Activated CD4-positive, alpha-beta T cell treated with anti-CD3 and anti-CD28 coated beads, Interleukin-2, amount 10 ng/mL, durations not matched to agents 7 days and 5 days (primary cell): Measurements from ENCODE around the gene PROC. TPM values are rescaled to one million over a fixed set of nuclear protein-coding genes. Genes with fewer than 3 reads are reported as not detected.

Experiments used
- CTCF ChIA-PET: fragments of 350-600 bp; sonication (Branson Sonifier 250); formaldehyde crosslinking; loops from one replicate; lab custom pipeline; 2021; ENCODE audit warnings: antibody characterized with exemption; lab: Charles Lee
- POLR2A ChIA-PET: fragments of 350-600 bp; sonication (Branson Sonifier 250); formaldehyde crosslinking; loops from one replicate; lab custom pipeline; 2021; ENCODE audit warnings: antibody characterized with exemption; lab: Charles Lee
- DNase-seq: peaks from one replicate; pipeline ENCODE4 v3.0.0-alpha.2; 2020
- H3K27ac Mint-ChIP-seq: one replicate; pipeline ENCODE4 v1.8.0; 2021; ENCODE audit warnings: mild to moderate bottlenecking, moderate library complexity, mixed read lengths
- H3K27me3 Mint-ChIP-seq: one replicate; pipeline ENCODE4 v1.8.0; 2021; ENCODE audit warnings: mixed read lengths
- H3K36me3 Mint-ChIP-seq: one replicate; pipeline ENCODE4 v1.8.0; 2021; ENCODE audit warnings: low read depth, mixed read lengths
- H3K4me1 Mint-ChIP-seq: one replicate; pipeline ENCODE4 v1.8.0; 2021; ENCODE audit warnings: mixed read lengths
- H3K4me3 Mint-ChIP-seq: one replicate; pipeline ENCODE4 v1.8.0; 2021; ENCODE audit warnings: mild to moderate bottlenecking, moderate library complexity, mixed read lengths
- H3K9me3 Mint-ChIP-seq: one replicate; pipeline ENCODE4 v1.8.0; 2021; ENCODE audit warnings: mixed read lengths
- total RNA-seq, 2 experiments: library from RNA; stranded (reverse); gene quantifications; one replicate each; pipeline ENCODE4 v1.2.3, GENCODE V29; 2021

PROC gene
- not detected for total RNA-seq

DNA sequence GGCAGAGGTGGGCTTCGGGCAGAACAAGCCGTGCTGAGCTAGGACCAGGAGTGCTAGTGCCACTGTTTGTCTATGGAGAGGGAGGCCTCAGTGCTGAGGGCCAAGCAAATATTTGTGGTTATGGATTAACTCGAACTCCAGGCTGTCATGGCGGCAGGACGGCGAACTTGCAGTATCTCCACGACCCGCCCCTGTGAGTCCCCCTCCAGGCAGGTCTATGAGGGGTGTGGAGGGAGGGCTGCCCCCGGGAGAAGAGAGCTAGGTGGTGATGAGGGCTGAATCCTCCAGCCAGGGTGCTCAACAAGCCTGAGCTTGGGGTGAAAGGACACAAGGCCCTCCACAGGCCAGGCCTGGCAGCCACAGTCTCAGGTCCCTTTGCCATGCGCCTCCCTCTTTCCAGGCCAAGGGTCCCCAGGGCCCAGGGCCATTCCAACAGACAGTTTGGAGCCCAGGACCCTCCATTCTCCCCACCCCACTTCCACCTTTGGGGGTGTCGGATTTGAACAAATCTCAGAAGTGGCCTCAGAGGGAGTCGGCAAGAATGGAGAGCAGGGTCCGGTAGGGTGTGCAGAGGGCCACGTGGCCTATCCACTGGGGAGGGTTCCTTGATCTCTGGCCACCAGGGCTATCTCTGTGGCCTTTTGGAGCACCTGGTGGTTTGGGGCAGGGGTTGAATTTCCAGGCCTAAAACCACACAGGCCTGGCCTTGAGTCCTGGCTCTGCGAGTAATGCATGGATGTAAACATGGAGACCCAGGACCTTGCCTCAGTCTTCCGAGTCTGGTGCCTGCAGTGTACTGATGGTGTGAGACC, at the start of gene PROC:
TSS of gene PROC (plus strand) at position 128 of the 812 bp plus-strand sequence. CDS start 1,516 bp downstream, outside the sequence.
- Mint-ChIP-seq H3K27me3 (peaks cover 40% of the 10 kb centered on the region), H3K4me3 (no peak within 1 kb of the TSS), H3K4me1 (peaks cover 26% of the 10 kb centered on the region), H3K9me3 (no peaks in the 10 kb centered on the region), H3K27ac (no peak within 1 kb of the TSS), H3K36me3 (no peaks in the 10 kb centered on the region)
- ChIA-PET POLR2A (no interaction called here), CTCF (no interaction called here)
- DNase-seq: no peak

DNA sequence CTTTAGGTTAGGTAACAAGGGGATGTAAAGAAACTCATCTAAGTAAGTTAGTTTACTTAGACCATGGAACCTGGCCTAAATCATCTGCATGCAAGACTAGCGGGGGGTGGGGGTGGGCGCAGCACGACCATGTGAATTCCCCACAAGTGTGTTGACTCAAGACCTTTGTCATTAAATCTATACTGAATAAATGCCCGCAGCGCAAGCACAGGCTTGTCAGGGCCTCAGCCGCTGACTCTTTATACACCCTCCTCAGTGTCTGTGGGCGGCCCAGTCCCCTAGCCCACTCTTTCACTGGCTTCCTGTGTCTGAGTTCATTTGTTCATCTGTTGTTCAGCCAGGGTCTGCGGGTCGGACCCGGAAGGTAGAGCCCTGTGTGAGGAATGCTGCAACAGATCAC, 48.2 kb upstream of the PROC start:
- Mint-ChIP-seq H3K9me3 (peaks cover 40% of the 10 kb centered on the region), H3K4me3 (no peak overlapping the region), H3K36me3 (peaks cover 23% of the 10 kb centered on the region), H3K27ac (no peak overlapping the region), H3K4me1 (peaks cover 2% of the 10 kb centered on the region), H3K27me3 (no peaks in the 10 kb centered on the region)
- POLR2A ChIA-PET: no interaction called here
- CTCF ChIA-PET: interaction anchor here (0.9 kb wide), 1 partner anchor 76 kb away, joined by 3 read pairs; the partner anchor contains the start of gene ERCC3
- no peak for DNase-seq

DNA sequence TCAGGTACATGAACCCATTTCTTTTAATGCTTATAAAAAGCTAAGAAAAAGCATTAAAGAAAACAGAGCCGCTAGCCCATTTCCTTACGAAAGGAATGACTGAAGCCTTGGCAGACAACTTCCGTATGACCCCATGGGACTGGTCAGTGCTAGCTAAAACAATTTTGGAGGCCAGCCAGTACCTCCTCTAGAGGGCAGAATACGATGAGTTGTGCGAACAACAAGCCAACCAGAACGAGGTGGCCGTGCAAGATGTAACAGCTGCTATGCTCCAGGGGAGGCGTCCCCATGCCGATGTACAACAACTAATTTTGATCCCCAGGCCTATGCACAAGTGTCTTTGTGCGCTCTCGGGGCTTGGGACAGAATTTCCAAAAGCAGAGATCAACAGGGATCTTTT, 47.2 kb upstream of the PROC start:
- POLR2A ChIA-PET: no interaction called here
- CTCF ChIA-PET: interaction anchor here (0.9 kb wide), 1 partner anchor 77 kb away, joined by 3 read pairs; the partner anchor contains the start of gene ERCC3
- Mint-ChIP-seq H3K9me3 (peaks cover 45% of the 10 kb centered on the region), H3K4me3 (no peak overlapping the region), H3K4me1 (no peaks in the 10 kb centered on the region), H3K27ac (no peak overlapping the region), H3K27me3 (no peaks in the 10 kb centered on the region), H3K36me3 (peaks cover 28% of the 10 kb centered on the region)
- DNase-seq: no peak

DNA sequence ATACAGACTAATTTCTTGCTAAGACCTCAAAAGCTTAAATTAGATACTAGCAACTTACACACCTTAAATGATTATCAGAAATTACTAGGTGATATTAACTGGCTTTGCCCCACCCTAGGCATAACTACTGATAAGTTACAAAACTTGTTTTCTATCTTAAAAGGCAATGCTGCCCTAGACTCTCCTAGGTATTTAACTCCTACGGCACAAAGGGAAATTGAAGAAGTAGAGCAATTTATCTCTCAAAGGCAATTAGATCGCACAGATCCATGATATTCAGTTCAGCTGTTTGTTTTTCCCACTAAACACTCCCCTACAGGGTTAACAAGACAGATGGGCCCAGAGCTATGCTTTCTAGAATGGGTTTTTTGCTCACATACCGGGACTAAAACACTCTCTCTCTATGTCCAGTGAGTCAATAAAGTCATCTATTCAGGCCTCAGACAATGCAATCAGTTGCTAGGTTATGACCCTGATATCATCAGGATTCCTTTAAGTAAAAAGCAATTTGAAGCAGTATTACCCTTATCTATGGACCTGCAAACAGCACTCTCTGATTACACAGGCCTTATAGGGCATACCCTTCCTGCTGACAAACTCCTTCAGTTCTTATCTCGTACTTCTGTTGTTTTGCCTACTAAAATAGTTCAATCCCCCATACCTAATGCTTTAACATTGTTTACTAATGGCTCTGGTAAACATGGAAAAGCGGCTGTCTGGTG, 44.7 kb upstream of the PROC start:
- ChIA-PET POLR2A (no interaction called here), CTCF (interaction anchor here (1.4 kb wide), 1 partner anchor 62 kb away, joined by 4 read pairs; no protein-coding TSS in a partner anchor)
- Mint-ChIP-seq H3K4me3 (no peak overlapping the region), H3K36me3 (peaks cover 39% of the 10 kb centered on the region), H3K27me3 (no peaks in the 10 kb centered on the region), H3K27ac (no peak overlapping the region), H3K9me3 (peaks cover 50% of the 10 kb centered on the region), H3K4me1 (peaks cover 6% of the 10 kb centered on the region)
- DNase-seq: no peak

DNA sequence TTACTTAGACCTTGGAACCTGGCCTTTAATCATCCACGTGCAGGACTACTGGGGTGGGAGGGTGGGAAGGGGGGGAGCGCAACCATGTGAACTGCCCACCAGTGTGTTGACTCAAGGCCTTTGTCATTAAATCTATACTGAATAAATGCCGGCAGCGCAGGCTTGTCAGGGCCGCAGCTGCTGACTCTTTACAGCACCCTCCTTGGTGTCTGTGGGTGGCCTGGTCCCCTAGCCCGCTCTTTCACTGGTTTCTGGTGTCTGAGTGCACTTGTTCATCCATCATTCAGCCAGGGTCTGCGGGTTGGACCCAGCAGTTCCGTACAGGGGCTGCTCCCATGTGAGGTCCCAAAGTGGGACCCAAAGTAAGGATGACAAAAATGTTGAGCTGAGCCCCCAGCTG, 42.0 kb upstream of the PROC start:
- peaks cover 31% of the 10 kb centered on the region for H3K36me3 Mint-ChIP-seq
- peaks cover 38% of the 10 kb centered on the region for H3K9me3 Mint-ChIP-seq
- no peak for DNase-seq
- ChIA-PET CTCF (interaction anchor here (0.9 kb wide), 1 partner anchor 103 kb away, joined by 3 read pairs; no protein-coding TSS in a partner anchor), POLR2A (no interaction called here)
- no peaks in the 10 kb centered on the region for H3K27me3 Mint-ChIP-seq
- no peak overlapping the region for H3K4me3 Mint-ChIP-seq
- H3K27ac Mint-ChIP-seq: no peak overlapping the region
- peaks cover 18% of the 10 kb centered on the region for H3K4me1 Mint-ChIP-seq

DNA sequence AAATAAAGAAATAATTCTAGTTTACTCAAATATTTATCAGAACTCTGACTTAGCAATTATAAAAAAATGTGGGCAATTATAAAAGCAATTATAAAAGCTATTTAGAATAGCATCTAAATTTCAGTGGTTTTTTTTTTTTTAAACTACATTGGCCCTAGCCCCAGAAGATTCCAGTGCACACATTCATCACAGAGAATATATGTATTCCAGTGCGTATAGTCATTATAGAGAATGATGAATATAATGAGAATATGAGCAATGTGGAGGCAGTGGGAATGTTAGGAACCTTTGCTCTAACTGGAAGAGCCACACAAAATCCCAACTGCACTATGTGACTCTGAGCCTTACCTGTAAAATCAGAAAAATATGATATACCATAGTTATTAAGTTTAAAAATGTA, 41.0 kb upstream of the PROC start:
- DNase-seq: no peak
- H3K27ac Mint-ChIP-seq: no peak overlapping the region
- peaks cover 23% of the 10 kb centered on the region for H3K36me3 Mint-ChIP-seq
- no peak overlapping the region for H3K4me3 Mint-ChIP-seq
- peaks cover 29% of the 10 kb centered on the region for H3K9me3 Mint-ChIP-seq
- H3K4me1 Mint-ChIP-seq: peaks cover 25% of the 10 kb centered on the region
- no peaks in the 10 kb centered on the region for H3K27me3 Mint-ChIP-seq
- ChIA-PET CTCF (interaction anchor here (0.6 kb wide), 1 partner anchor 8 kb away, joined by 3 read pairs; no protein-coding TSS in a partner anchor), POLR2A (no interaction called here)

DNA sequence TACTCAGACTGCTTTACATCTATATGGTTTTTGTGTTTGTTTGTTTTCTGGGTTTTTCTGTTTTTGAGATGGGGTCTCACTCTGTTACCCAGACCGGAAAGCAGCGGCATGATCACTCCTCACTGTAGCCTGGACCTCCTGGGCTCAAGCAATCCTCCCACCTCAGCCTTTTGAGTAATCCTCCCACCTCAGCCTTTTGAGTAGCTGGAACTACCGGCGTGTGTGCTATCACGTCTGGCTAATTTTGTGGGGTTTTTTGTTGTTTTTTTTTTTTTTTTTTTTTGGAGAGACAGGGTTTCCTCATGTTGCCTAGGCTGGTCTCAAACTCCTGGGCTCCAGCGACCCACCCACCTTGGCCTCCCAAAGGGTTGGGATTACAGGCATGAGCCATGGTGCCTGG, 39.5 kb upstream of the PROC start:
- DNase-seq: no peak
- no peak overlapping the region for H3K4me3 Mint-ChIP-seq
- H3K9me3 Mint-ChIP-seq: peaks cover 20% of the 10 kb centered on the region
- H3K4me1 Mint-ChIP-seq: peaks cover 33% of the 10 kb centered on the region
- no peaks in the 10 kb centered on the region for H3K27me3 Mint-ChIP-seq
- CTCF ChIA-PET: interaction anchor here (0.8 kb wide), 2 partner anchors 10 to 17 kb away, joined by 3 to 4 read pairs; no protein-coding TSS in a partner anchor
- peaks cover 24% of the 10 kb centered on the region for H3K36me3 Mint-ChIP-seq
- POLR2A ChIA-PET: interaction anchor here (0.6 kb wide), 1 partner anchor 32 kb away, joined by 3 read pairs; no protein-coding TSS in a partner anchor
- H3K27ac Mint-ChIP-seq: no peak overlapping the region

DNA sequence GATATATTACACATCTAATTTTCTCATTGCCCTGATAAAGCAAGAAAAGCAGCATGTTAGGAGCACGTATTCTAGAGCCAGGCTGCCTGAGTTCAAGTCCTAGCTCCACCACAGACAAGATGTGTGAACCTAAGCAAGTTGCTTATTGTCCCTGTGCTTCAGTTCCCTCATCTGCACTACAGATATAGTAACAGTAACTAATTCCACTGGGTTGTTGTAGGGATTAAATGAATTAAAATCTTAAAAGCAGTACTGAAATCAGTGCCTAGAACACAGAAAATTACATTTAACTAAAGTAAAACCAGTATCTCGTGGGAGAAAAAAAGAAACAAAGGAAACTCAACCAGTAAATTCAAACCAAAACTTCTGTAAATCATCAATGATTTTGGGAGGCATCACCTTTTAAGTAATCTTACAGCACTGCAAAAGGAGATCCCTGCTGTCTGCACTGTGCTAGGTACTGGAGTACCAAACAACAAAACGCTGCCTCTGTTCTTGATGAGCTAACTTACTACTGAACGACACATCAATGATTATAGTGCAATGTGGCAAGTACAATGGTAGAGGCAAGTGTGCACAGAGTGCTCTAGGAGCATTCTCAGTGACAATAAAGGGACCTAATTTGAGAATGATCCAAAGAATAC, 38.4 kb upstream of the PROC start:
- CTCF ChIA-PET: no interaction called here
- H3K4me1 Mint-ChIP-seq: peaks cover 41% of the 10 kb centered on the region

DNA sequence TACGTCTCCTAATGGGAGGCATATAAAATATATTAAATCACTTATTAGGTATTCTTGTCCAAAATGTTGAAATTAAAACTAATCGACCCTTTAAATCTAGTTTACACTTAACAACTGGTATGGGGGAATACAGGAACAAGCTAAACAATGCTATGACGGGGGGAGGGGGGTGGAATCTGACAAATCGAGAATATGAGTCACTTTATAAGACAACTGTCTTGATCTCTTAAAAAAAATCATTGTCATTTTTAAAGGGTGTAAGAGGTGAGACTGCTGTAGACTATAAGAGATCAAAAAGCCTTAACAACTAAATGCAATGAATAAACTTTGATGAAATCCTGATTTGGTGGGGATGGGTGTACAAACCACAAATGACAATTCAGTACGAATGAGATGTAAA, 36.5 kb upstream of the PROC start:
- Mint-ChIP-seq H3K27me3 (no peaks in the 10 kb centered on the region), H3K4me3 (no peak overlapping the region), H3K27ac (no peak overlapping the region), H3K4me1 (peaks cover 59% of the 10 kb centered on the region), H3K36me3 (peaks cover 31% of the 10 kb centered on the region), H3K9me3 (peaks cover 2% of the 10 kb centered on the region)
- CTCF ChIA-PET: interaction anchor here (0.6 to 1.1 kb wide), 2 partner anchors 13 to 324 kb away, joined by 3 to 5 read pairs; no protein-coding TSS in a partner anchor
- POLR2A ChIA-PET: no interaction called here
- DNase-seq: no peak

More for the DNA sequence above, 38.4 kb upstream of the PROC start:
- Mint-ChIP-seq H3K27ac (no peak overlapping the region), H3K9me3 (peaks cover 10% of the 10 kb centered on the region), H3K4me3 (no peak overlapping the region), H3K36me3 (peaks cover 29% of the 10 kb centered on the region), H3K27me3 (no peaks in the 10 kb centered on the region)
- DNase-seq: no peak
- POLR2A ChIA-PET: interaction anchor here (0.6 kb wide), 1 partner anchor 11 kb away, joined by 4 read pairs; no protein-coding TSS in a partner anchor

DNA sequence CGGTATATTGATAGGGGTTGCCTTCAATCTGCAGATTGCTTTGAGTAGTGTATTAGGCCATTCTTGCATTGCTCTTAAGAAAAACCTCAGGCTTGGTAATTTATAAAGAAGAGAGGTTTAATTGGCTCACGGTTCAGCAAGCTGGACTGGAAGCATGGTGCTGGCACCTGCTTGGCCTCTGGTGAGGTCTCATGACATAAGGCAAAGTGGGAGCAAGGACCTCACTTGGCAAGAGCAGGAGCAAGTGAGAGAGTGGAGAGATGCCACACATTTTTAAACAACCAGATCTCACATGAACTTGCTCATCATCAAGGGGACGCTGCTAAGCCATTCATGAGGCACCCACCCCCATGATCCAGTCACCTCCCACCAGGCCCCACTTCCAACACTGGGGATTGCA, 35.4 kb upstream of the PROC start:
- H3K4me3 Mint-ChIP-seq: no peak overlapping the region
- POLR2A ChIA-PET: no interaction called here
- H3K9me3 Mint-ChIP-seq: peaks cover 2% of the 10 kb centered on the region
- CTCF ChIA-PET: interaction anchor here (1.1 kb wide), 1 partner anchor 12 kb away, joined by 3 read pairs; no protein-coding TSS in a partner anchor
- H3K4me1 Mint-ChIP-seq: peaks cover 57% of the 10 kb centered on the region
- H3K27me3 Mint-ChIP-seq: no peaks in the 10 kb centered on the region
- H3K27ac Mint-ChIP-seq: no peak overlapping the region
- no peak for DNase-seq
- H3K36me3 Mint-ChIP-seq: peaks cover 28% of the 10 kb centered on the region

DNA sequence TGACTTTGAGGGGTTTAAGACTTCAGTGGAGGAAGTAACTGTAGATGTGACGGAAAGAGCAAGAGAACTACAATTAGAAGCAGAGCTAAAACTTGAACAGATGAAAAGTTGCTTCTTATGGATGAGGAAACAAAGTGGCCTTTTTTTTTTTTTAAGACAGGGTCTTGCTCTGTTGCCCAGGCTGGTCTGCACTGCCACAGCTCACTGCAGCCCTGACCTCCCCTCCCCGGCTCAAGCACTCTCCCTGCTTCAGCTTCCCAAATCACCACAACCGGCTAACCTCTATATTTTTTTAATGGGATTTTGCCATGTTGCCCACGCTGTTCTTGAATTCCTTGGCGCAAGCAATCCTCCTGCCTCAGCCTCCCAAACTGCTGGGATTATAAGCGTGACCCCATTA, 33.7 kb upstream of the PROC start:
- ChIA-PET POLR2A (no interaction called here), CTCF (interaction anchor here (0.6 kb wide), 1 partner anchor 23 kb away, joined by 5 read pairs; no protein-coding TSS in a partner anchor)
- peaks cover 26% of the 10 kb centered on the region for H3K36me3 Mint-ChIP-seq
- H3K27me3 Mint-ChIP-seq: no peaks in the 10 kb centered on the region
- no peak for DNase-seq
- H3K9me3 Mint-ChIP-seq: no peaks in the 10 kb centered on the region
- H3K4me1 Mint-ChIP-seq: peaks cover 71% of the 10 kb centered on the region
- H3K27ac Mint-ChIP-seq: no peak overlapping the region
- no peak overlapping the region for H3K4me3 Mint-ChIP-seq

DNA sequence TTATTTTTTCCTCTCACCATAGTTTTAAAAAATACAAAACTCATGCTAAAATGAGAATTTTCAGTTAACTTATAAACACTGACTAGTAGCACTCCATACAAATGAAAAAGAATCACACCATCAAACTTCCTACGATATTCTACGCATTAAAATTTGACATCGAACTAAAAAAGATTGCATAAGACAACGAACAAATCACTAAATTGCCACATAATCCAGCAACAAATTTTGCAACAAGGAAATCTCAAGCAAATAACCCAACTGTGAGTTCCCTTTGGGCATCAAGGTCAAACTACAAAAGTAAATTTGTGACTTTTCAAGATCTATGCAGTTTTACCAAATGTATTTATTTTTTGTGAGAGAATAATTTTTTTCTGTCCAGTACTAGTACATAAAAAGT, 32.0 kb upstream of the PROC start:
- ChIA-PET POLR2A (no interaction called here), CTCF (interaction anchor here (0.5 to 2.2 kb wide), 3 partner anchors 11 to 308 kb away, joined by 3 to 8 read pairs (median 4); no protein-coding TSS in a partner anchor)
- no peak for DNase-seq
- no peaks in the 10 kb centered on the region for H3K9me3 Mint-ChIP-seq
- no peaks in the 10 kb centered on the region for H3K27me3 Mint-ChIP-seq
- H3K4me1 Mint-ChIP-seq: peaks cover 71% of the 10 kb centered on the region
- peaks cover 23% of the 10 kb centered on the region for H3K36me3 Mint-ChIP-seq
- H3K27ac Mint-ChIP-seq: peak overlapping the region; percentile 86
- H3K4me3 Mint-ChIP-seq: peak overlapping the region; percentile 82
